HepG2 (cell line): ENCODE results near the gene SULT1E1. TPM values are rescaled to one million over a fixed set of nuclear protein-coding genes. Genes with fewer than 3 reads are reported as not detected.

ENCODE experiments used
- ATAC-seq: fragments of 200-7000 bp; cut with Tn5 transposase; 3 replicates; pipeline ENCODE4 v1.9.1; 2020; ENCODE audit warnings: mild to moderate bottlenecking, moderate library complexity
- BruUV-seq: library from RNA; stranded (reverse); fragments of 400-500 nt; replicated peaks from 2 replicates; lab custom pipeline; 2021; lab: Mats Ljungman, UMichigan
- CTCF ChIA-PET: fragments of 300-600 bp; formaldehyde crosslinking; extraction: SDS; loops from one replicate; lab custom pipeline; 2021; ENCODE audit warnings: low total read pairs, inconsistent platforms, low intra/inter-chr PET ratio; lab: Yijun Ruan, JAX
- POLR2A ChIA-PET: fragments of 350-600 bp; sonication (Branson Sonifier 250); formaldehyde crosslinking; loops from one replicate; lab custom pipeline; 2020; ENCODE audit warnings: antibody characterized with exemption, inconsistent platforms; lab: Yijun Ruan, JAX
- DNase-seq: peaks from one replicate; pipeline ENCODE4 v3.0.0-alpha.2; 2015; ENCODE audit warnings: low spot score
- FAIRE-seq: peaks from 3 replicates; lab custom pipeline; 2011; peaks lifted over from hg19 to GRCh38; lab: Jason Lieb, UNC
- H2AFZ ChIP-seq: one replicate; pipeline ENCODE4 v1.6.1; 2011; ENCODE audit warnings: low read length, inconsistent platforms
- H3K27ac ChIP-seq: fragments of 300-600 bp; 3 replicates; pipeline ENCODE4 v1.8.0; 2011; ENCODE audit warnings: mixed run types, mild to moderate bottlenecking, mixed read lengths, low read length, inconsistent platforms; ENCODE audit not compliant: insufficient read depth; ENCODE audit errors: extremely low read length
- H3K27me3 ChIP-seq, 2 experiments: fragments of 200-600 bp in 1 of 2; 2 replicates in 1 of 2; 3 replicates in 1 of 2; pipeline versions ENCODE4 v1.6.0 to v1.8.0; 2011; ENCODE audit warnings: low read length in 2 of 2, mild to moderate bottlenecking in 2 of 2, moderate library complexity in 2 of 2, inconsistent platforms in 1 of 2; ENCODE audit not compliant: insufficient read depth in 2 of 2, control insufficient read depth in 1 of 2
- H3K36me3 ChIP-seq, 2 experiments: fragments of 200-600 bp in 1 of 2; replicated peaks in 1 of 2; 2 replicates in 1 of 2; 3 replicates in 1 of 2; pipeline versions ENCODE4 v1.5.1 to v1.8.0; 2011; ENCODE audit warnings: low read length in 2 of 2, inconsistent platforms in 1 of 2; ENCODE audit not compliant: insufficient read depth in 2 of 2, control insufficient read depth in 1 of 2
- H3K4me1 ChIP-seq: 2 replicates; pipeline ENCODE4 v1.5.1; 2012; ENCODE audit warnings: low read length, inconsistent platforms; ENCODE audit not compliant: insufficient read depth
- H3K4me2 ChIP-seq: 2 replicates; pipeline ENCODE4 v1.6.0; 2011; ENCODE audit warnings: low read depth, low read length, inconsistent platforms
- H3K4me3 ChIP-seq, 3 experiments: fragments of 200-600 bp in 1 of 3; sonication (generic), shearing (Covaris generic) in 1 of 3; replicated peaks in 1 of 3; 2 replicates each; pipeline ENCODE4 v1.5.1; 2011 to 2016; ENCODE audit warnings: low read length in 3 of 3, inconsistent platforms in 2 of 3, low read depth in 2 of 3, mild to moderate bottlenecking in 2 of 3, control low read depth in 1 of 3, mixed read lengths in 1 of 3; ENCODE audit not compliant: insufficient read depth in 1 of 3
- H3K79me2 ChIP-seq: one replicate; pipeline ENCODE4 v1.6.1; 2011; ENCODE audit warnings: low read length, inconsistent platforms; ENCODE audit not compliant: insufficient read depth
- H3K9ac ChIP-seq: 2 replicates; pipeline ENCODE4 v1.6.0; 2011; ENCODE audit warnings: mild to moderate bottlenecking, low read depth, low read length, inconsistent platforms; ENCODE audit not compliant: insufficient read depth
- H3K9me3 ChIP-seq: 2 replicates; pipeline ENCODE4 v1.5.1; 2012; ENCODE audit warnings: mild to moderate bottlenecking, low read length
- H4K20me1 ChIP-seq: 2 replicates; pipeline ENCODE4 v1.6.0; 2011; ENCODE audit warnings: inconsistent platforms, mild to moderate bottlenecking, low read length, moderate library complexity; ENCODE audit not compliant: insufficient read depth
- FLYWCH1 ChIP-seq: sonication (generic); formaldehyde crosslinking; IDR thresholded peaks from 2 replicates; pipeline ENCODE4 v1.8.1; 2023; ENCODE audit warnings: mild to moderate bottlenecking, missing genetic modification reagents
- FOXP1 ChIP-seq, 2 experiments: fragments of 450-650 bp in 1 of 2; IDR thresholded peaks; 2 replicates each; pipeline ENCODE4 v1.6.1; 2017 to 2018; ENCODE audit warnings: antibody characterized with exemption in 1 of 2
- HNF4A ChIP-seq: sonication (generic); formaldehyde crosslinking; IDR thresholded peaks from 2 replicates; pipeline ENCODE4 v1.4.0; 2020; ENCODE audit warnings: missing genetic modification reagents
- POGZ ChIP-seq: sonication (generic); formaldehyde crosslinking; IDR thresholded peaks from 2 replicates; pipeline ENCODE4 v1.4.0; 2020; ENCODE audit warnings: mild to moderate bottlenecking, missing genetic modification reagents
- RARA ChIP-seq: IDR thresholded peaks from 2 replicates; pipeline ENCODE4 v1.6.1; 2016; ENCODE audit warnings: missing genetic modification reagents, missing compliant biosample characterization
- ZC3H13 ChIP-seq: sonication (generic); formaldehyde crosslinking; IDR thresholded peaks from 2 replicates; pipeline ENCODE4 v1.8.1; 2023; ENCODE audit warnings: mild to moderate bottlenecking, missing genetic modification reagents, moderate library complexity
- ZNF605 ChIP-seq: sonication (generic); formaldehyde crosslinking; IDR thresholded peaks from 2 replicates; pipeline ENCODE4 v1.8.0; 2022; ENCODE audit warnings: mild to moderate bottlenecking, missing genetic modification reagents
- ZNF629 ChIP-seq: sonication (generic); formaldehyde crosslinking; conservative IDR thresholded peaks from 2 replicates; pipeline ENCODE4 v1.5.0; 2020; ENCODE audit warnings: missing genetic modification reagents
- WGBS: methylation state at CpG from one replicate; pipeline ENCODE4 v1.1.6; 2017; ENCODE audit warnings: low lambda C conversion rate; 5-methylcytosine and 5-hydroxymethylcytosine counted together
- in situ Hi-C: cut with HindIII; loops from 2 replicates; pipeline ENCODE4 v1.10.0; 2017; ENCODE audit warnings: low pct_unique_long_range_greater_than_20kb; ENCODE audit not compliant: extremely low pct_ligation_motif_present
- intact Hi-C: fragments of 100-400 bp; cut with micrococcal nuclease; formaldehyde crosslinking; loops from one replicate; pipeline ENCODE4 v1.10.0; 2022; ENCODE audit not compliant: unreplicated experiment
- polyA plus RNA-seq, 8 experiments: library from polyadenylated mRNA; depleted of rRNA in 3 of 8; stranded (reverse) in 7 of 8; unstranded in 1 of 8; fragments of >200 nt; fragmentation: Illumina TruSeq in 4 of 8; extraction: Trizol in 4 of 8; gene quantifications; 2 replicates each; pipeline versions ENCODE4 v1.2.1 to v1.2.3, GENCODE V29; 2011 to 2016; ENCODE audit warnings: low read depth in 4 of 8, missing spikeins in 1 of 8, mixed read lengths in 1 of 8; ENCODE audit not compliant: insufficient read depth in 1 of 8
- total RNA-seq, 5 experiments: library from RNA; depleted of rRNA; stranded (reverse); fragments of >200 nt; fragmentation: Illumina TruSeq; extraction: Trizol; gene quantifications; 2 replicates each; pipeline ENCODE4 v1.2.3, GENCODE V29; 2016; ENCODE audit warnings: low read depth in 1 of 5
- TF ChIP-seq, protein P1 (sequence below): sonication (generic); formaldehyde crosslinking; IDR thresholded peaks from 2 replicates; pipeline ENCODE4 v1.5.0; 2020; ENCODE audit warnings: mild to moderate bottlenecking, missing genetic modification reagents, moderate library complexity
- TF ChIP-seq, protein P2 (sequence below): sonication (generic); formaldehyde crosslinking; conservative IDR thresholded peaks from 2 replicates; pipeline ENCODE4 v1.4.0; 2020; ENCODE audit warnings: mild to moderate bottlenecking, missing genetic modification reagents, moderate library complexity

Gene SULT1E1
- total and polyA plus RNA-seq, 2 of the 13 experiments (the other 11 are each of a cell fraction or from before 2014, with no cell fraction given): 1.7 to 3.9 TPM

DNA sequence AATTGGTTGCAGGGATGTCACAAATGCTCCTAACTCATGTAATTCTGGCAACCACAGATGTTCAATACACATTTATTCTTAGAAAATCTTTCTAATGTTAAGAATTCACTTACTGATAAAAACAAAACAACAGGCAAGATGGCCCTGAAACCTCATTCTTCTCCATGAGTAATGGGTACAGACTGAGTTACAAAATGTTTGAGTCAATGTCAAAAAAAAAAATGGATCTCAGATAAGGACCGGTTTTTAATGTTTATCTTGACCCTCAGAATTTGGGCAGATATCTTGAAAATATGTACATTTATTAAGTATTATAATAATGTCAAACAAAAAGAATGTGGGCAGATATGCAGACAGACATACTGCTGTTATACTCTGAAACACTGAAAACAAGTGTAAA, 1.8 kb upstream of the SULT1E1 start:
- Histone ChIP-seq H3K9me3 (no peaks in the 10 kb centered on the region), H3K27ac (no peak overlapping the region), H3K4me3 (no peak overlapping the region), H3K79me2 (no peaks in the 10 kb centered on the region), H4K20me1 (no peaks in the 10 kb centered on the region), H3K27me3 (no peaks in the 10 kb centered on the region; a peak in 1 of 5 replicates), H3K36me3 (no peaks in the 10 kb centered on the region), H3K4me2 (no peak overlapping the region), H3K9ac (no peak overlapping the region), H2AFZ (no peak overlapping the region), H3K4me1 (peaks cover 37% of the 10 kb centered on the region)
- intact Hi-C loops: no loop called here
- ChIA-PET CTCF (no interaction called here), POLR2A (interaction anchor here (3.0 kb wide), 1 partner anchor 30 kb away, joined by 11 read pairs; no protein-coding TSS in a partner anchor)
- BruUV-seq: no TSS peak
- in situ Hi-C loops: no loop called here
- DNase-seq: no peak
- 88% methylated on average over 1 of the region's 1 CpG for WGBS
- TF ChIP-seq ZNF629 (CRISPR knock-in tag) (peak; percentile 77), ZC3H13 (CRISPR knock-in tag) (no peak)
- no peak for FAIRE-seq
- no peak for ATAC-seq

DNA sequence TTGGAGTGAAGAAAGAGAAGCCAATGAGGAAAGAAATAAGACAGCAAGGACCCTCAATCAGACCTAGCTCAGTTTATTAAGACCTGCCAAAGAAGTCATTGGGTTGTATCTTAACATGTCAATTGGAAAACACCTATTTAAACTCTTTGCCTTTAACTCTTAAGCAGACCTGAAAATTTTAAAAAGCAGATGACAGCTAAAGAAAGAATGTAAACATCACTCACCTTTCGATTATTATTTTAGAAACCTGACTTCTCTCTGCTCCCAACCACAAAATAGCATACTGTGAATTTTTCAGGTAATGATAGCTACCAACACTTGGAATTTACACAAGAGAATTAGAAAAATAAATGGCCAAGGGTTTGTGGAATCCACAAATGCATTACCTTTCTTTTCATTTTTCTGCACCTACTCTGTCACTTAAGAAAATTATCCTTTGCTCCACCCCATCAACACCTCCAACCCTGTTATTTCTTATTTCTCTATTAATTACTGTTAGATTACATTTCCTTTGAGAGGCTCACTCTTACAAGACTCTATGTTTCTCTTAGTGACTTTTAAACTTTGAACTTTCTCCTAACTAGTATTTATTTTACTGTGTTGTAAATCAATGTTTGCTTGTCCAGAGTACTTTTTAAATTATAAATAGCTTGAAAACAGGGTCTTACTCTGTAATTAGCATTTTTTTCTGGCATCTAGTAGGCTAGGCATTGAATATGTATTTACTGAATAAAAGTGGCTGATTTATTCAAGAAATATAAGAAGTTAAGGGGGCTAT, 765 bp upstream of the SULT1E1 start:
- H3K27ac ChIP-seq: peak overlapping the region; percentile 45
- no peaks in the 10 kb centered on the region for H3K79me2 ChIP-seq
- POLR2A ChIA-PET: interaction anchor here (1.6 to 3.0 kb wide), 3 partner anchors 15 to 36 kb away, joined by 4 to 11 read pairs (median 5); no protein-coding TSS in a partner anchor
- peaks cover 37% of the 10 kb centered on the region for H3K4me1 ChIP-seq
- H3K4me3 ChIP-seq: peak overlapping the region in 1 of 3 experiments; percentile 25; a peak in 2 of 6 replicates
- H3K4me2 ChIP-seq: peak overlapping the region; percentile 44
- in situ Hi-C loops (no loop called here), intact Hi-C loops (no loop called here)
- no peaks in the 10 kb centered on the region; a peak in 1 of 5 replicates for H3K27me3 ChIP-seq
- ATAC-seq (no peak), FAIRE-seq (no peak), DNase-seq (peak; percentile 4)
- peak overlapping the region; percentile 47 for H2AFZ ChIP-seq
- H3K9ac ChIP-seq: no peak overlapping the region
- BruUV-seq: no TSS peak
- CTCF ChIA-PET: no interaction called here
- H3K36me3 ChIP-seq: no peaks in the 10 kb centered on the region
- no peaks in the 10 kb centered on the region for H4K20me1 ChIP-seq
- WGBS: 73% methylated on average over 1 of the region's 1 CpG
- no peaks in the 10 kb centered on the region for H3K9me3 ChIP-seq
- TF ChIP-seq, protein P1, sequence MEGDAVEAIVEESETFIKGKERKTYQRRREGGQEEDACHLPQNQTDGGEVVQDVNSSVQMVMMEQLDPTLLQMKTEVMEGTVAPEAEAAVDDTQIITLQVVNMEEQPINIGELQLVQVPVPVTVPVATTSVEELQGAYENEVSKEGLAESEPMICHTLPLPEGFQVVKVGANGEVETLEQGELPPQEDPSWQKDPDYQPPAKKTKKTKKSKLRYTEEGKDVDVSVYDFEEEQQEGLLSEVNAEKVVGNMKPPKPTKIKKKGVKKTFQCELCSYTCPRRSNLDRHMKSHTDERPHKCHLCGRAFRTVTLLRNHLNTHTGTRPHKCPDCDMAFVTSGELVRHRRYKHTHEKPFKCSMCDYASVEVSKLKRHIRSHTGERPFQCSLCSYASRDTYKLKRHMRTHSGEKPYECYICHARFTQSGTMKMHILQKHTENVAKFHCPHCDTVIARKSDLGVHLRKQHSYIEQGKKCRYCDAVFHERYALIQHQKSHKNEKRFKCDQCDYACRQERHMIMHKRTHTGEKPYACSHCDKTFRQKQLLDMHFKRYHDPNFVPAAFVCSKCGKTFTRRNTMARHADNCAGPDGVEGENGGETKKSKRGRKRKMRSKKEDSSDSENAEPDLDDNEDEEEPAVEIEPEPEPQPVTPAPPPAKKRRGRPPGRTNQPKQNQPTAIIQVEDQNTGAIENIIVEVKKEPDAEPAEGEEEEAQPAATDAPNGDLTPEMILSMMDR (CRISPR knock-in tag): no peak
- TF ChIP-seq RARA (CRISPR knock-in tag) (0 out of 2 replicates have a peak, but pooled peaks have one; percentile 18), FOXP1 (IDR thresholded peaks at IDR 0.05) (no peak), FOXP1 (CRISPR knock-in tag; IDR thresholded peaks at IDR 0.05) (peak; percentile 15; the same call in 1 of the 2 replicates), POGZ (CRISPR knock-in tag) (0 out of 2 replicates have a peak, but pooled peaks have one; percentile 27), HNF4A (peak; percentile 43; the same call in 1 of the 2 replicates), ZNF605 (CRISPR knock-in tag) (no peak), FLYWCH1 (CRISPR knock-in tag) (no peak)
- TF ChIP-seq, protein P2, sequence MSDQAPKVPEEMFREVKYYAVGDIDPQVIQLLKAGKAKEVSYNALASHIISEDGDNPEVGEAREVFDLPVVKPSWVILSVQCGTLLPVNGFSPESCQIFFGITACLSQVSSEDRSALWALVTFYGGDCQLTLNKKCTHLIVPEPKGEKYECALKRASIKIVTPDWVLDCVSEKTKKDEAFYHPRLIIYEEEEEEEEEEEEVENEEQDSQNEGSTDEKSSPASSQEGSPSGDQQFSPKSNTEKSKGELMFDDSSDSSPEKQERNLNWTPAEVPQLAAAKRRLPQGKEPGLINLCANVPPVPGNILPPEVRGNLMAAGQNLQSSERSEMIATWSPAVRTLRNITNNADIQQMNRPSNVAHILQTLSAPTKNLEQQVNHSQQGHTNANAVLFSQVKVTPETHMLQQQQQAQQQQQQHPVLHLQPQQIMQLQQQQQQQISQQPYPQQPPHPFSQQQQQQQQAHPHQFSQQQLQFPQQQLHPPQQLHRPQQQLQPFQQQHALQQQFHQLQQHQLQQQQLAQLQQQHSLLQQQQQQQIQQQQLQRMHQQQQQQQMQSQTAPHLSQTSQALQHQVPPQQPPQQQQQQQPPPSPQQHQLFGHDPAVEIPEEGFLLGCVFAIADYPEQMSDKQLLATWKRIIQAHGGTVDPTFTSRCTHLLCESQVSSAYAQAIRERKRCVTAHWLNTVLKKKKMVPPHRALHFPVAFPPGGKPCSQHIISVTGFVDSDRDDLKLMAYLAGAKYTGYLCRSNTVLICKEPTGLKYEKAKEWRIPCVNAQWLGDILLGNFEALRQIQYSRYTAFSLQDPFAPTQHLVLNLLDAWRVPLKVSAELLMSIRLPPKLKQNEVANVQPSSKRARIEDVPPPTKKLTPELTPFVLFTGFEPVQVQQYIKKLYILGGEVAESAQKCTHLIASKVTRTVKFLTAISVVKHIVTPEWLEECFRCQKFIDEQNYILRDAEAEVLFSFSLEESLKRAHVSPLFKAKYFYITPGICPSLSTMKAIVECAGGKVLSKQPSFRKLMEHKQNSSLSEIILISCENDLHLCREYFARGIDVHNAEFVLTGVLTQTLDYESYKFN (CRISPR knock-in tag): peak; percentile 73
